Smooth muscle cell (in vitro differentiated cells): ENCODE data around the gene SLC13A4. TPM values are rescaled to one million over a fixed set of nuclear protein-coding genes. Genes with fewer than 3 reads are reported as not detected.
"Not testable (repeated sequence)": the region's sequence is repeated elsewhere in the genome, so short reads cannot be mapped to it uniquely, and the experiment has no call there.

Experiments
- DNase-seq: peaks from one replicate; lab custom pipeline; 2025; ENCODE audit not compliant: unreplicated experiment; lab: John Stamatoyannopoulos, UW
- H2AFZ ChIP-seq: fragments of 200-600 bp; sonication (generic); 2 replicates; pipeline ENCODE4 v1.6.0; 2016; ENCODE audit warnings: antibody characterized with exemption, low read depth, mild to moderate bottlenecking
- H3F3A ChIP-seq: fragments of 200-600 bp; sonication (generic); 2 replicates; pipeline ENCODE4 v1.6.0; 2017; ENCODE audit warnings: antibody characterized with exemption, low read depth
- H3K27ac ChIP-seq: fragments of 200-600 bp; sonication (generic); 2 replicates; pipeline ENCODE4 v1.5.1; 2016; ENCODE audit warnings: low read depth, mild to moderate bottlenecking
- H3K27me3 ChIP-seq: fragments of 200-600 bp; sonication (generic); 2 replicates; pipeline ENCODE4 v1.6.1; 2016; ENCODE audit warnings: low read depth, mild to moderate bottlenecking
- H3K36me3 ChIP-seq: fragments of 200-600 bp; sonication (generic); 2 replicates; pipeline ENCODE4 v1.5.1; 2016; ENCODE audit warnings: low read depth
- H3K4me1 ChIP-seq: fragments of 200-600 bp; sonication (generic); 2 replicates; pipeline ENCODE4 v1.5.1; 2016; ENCODE audit warnings: low read depth
- H3K4me2 ChIP-seq: fragments of 200-600 bp; sonication (generic); 2 replicates; pipeline ENCODE4 v1.6.0; 2016; ENCODE audit warnings: mild to moderate bottlenecking
- H3K4me3 ChIP-seq: fragments of 200-600 bp; sonication (generic); 2 replicates; pipeline ENCODE4 v1.5.1; 2016; ENCODE audit warnings: mild to moderate bottlenecking
- H3K79me2 ChIP-seq: fragments of 200-600 bp; sonication (generic); 2 replicates; pipeline ENCODE4 v1.6.0; 2016; ENCODE audit warnings: low read depth, mild to moderate bottlenecking
- H3K9ac ChIP-seq: fragments of 200-600 bp; sonication (generic); 2 replicates; pipeline ENCODE4 v1.6.0; 2016; ENCODE audit warnings: low read depth
- H3K9me3 ChIP-seq: fragments of 200-600 bp; sonication (generic); replicated peaks from 2 replicates; pipeline ENCODE4 v1.5.1; 2016; ENCODE audit warnings: low read depth
- H4K20me1 ChIP-seq: fragments of 200-600 bp; sonication (generic); 2 replicates; pipeline ENCODE4 v1.6.0; 2016; ENCODE audit warnings: low read depth
- WGBS: methylation state at CpG from one replicate; pipeline ENCODE4 v1.1.7; 2016; ENCODE audit warnings: low lambda C conversion rate; 5-methylcytosine and 5-hydroxymethylcytosine counted together
- polyA plus RNA-seq: library from polyadenylated mRNA; unstranded; fragments of >200 nt; fragmentation: Nextera tagmentation; extraction: Ambion mirVana; gene quantifications from 2 replicates; pipeline ENCODE4 v1.2.1, GENCODE V29; 2016
- total RNA-seq: library from RNA; depleted of rRNA; stranded (reverse); fragments of >200 nt; gene quantifications from 2 replicates; pipeline ENCODE4 v1.2.3, GENCODE V29; 2014
- TF ChIP-seq, protein P1 (sequence below): fragments of 200-600 bp; sonication (generic); IDR thresholded peaks from 2 replicates; pipeline ENCODE4 v1.5.1; 2017; ENCODE audit warnings: borderline replicate concordance, mild to moderate bottlenecking, antibody characterized with exemption; ENCODE audit not compliant: insufficient read depth, poor library complexity, severe bottlenecking

The SLC13A4 gene
- total and polyA plus RNA-seq, 2 experiments from 2014 or later, result 0.61 TPM; not detected in 1

DNA sequence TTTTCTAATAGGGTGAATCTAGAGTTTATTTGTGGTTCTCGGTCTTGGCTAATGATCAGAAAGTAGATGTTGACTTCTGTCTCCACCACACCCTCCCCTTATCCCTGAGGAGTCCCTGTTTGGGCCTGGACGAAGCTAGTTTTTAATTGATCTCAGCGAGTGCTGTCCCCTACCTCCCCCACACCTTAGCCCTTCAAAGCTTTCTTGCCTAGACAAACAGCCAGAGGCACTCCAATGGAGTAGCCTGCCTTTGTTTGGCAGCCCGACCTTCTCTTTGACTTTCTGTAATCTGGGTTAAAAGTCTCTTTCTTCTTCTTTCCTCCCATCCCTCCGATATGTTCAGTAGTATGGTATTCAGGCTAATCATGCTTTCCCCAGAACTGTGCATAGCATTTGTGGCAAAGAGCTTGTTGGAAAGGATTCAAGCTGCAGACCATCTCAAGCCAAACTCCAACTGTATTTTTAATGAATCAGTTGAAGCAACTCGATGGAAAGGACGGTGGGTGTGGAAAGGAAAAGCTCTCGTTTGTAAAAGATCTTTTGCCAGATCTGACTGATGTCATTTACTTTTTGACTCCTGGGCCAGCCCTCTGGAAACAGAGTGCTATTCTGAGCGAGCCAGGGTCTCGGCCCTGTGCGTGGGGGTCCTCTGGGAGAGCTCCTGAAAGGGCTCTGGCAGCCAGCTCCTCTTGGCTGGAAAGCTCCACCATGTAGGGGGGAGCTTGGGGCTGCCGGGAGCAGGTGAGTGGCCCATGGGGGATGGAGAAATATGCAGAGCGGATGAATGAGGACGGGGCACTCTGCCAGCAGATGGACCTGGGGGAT, 16.1 kb upstream of the SLC13A4 start:
- Histone ChIP-seq H3F3A (no peaks in the 10 kb centered on the region), H3K27me3 (no peaks in the 10 kb centered on the region), H3K27ac (peak overlapping the region; percentile 19), H3K4me1 (no peaks in the 10 kb centered on the region), H3K79me2 (no peaks in the 10 kb centered on the region), H3K36me3 (no peaks in the 10 kb centered on the region), H3K4me3 (no peak overlapping the region), H4K20me1 (no peaks in the 10 kb centered on the region), H3K9ac (no peak overlapping the region), H2AFZ (peak overlapping the region; percentile 7), H3K4me2 (no peak overlapping the region), H3K9me3 (no peaks in the 10 kb centered on the region)
- WGBS, result 77% methylated on average over 14 of the region's 14 CpGs
- TF ChIP-seq, protein P1, sequence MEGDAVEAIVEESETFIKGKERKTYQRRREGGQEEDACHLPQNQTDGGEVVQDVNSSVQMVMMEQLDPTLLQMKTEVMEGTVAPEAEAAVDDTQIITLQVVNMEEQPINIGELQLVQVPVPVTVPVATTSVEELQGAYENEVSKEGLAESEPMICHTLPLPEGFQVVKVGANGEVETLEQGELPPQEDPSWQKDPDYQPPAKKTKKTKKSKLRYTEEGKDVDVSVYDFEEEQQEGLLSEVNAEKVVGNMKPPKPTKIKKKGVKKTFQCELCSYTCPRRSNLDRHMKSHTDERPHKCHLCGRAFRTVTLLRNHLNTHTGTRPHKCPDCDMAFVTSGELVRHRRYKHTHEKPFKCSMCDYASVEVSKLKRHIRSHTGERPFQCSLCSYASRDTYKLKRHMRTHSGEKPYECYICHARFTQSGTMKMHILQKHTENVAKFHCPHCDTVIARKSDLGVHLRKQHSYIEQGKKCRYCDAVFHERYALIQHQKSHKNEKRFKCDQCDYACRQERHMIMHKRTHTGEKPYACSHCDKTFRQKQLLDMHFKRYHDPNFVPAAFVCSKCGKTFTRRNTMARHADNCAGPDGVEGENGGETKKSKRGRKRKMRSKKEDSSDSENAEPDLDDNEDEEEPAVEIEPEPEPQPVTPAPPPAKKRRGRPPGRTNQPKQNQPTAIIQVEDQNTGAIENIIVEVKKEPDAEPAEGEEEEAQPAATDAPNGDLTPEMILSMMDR, result no peak
- no peak for DNase-seq

GRCh38 chr7:135742371-135742770, 14.4 kb upstream of the SLC13A4 start:
- WGBS, result 93% methylated on average over 4 of the region's 4 CpGs
- Histone ChIP-seq H3K4me3 (no peak overlapping the region), H3K4me2 (no peak overlapping the region), H3K79me2 (no peaks in the 10 kb centered on the region), H3K9me3 (no peaks in the 10 kb centered on the region), H3K27ac (no peak overlapping the region), H4K20me1 (no peaks in the 10 kb centered on the region), H2AFZ (no peak overlapping the region), H3K36me3 (no peaks in the 10 kb centered on the region), H3K27me3 (no peaks in the 10 kb centered on the region), H3K9ac (no peak overlapping the region), H3K4me1 (no peaks in the 10 kb centered on the region), H3F3A (no peaks in the 10 kb centered on the region)
- no peak for DNase-seq
- TF ChIP-seq, protein P1, result no peak

GRCh38 chr7:135741905-135742304, 13.9 kb upstream of the SLC13A4 start:
- H4K20me1 ChIP-seq, result no peaks in the 10 kb centered on the region
- no peak for DNase-seq
- H3K27ac ChIP-seq, result no peak overlapping the region
- no peak overlapping the region for H3K4me2 ChIP-seq
- no peak overlapping the region for H3K9ac ChIP-seq
- 73% methylated on average over 2 of the region's 2 CpGs for WGBS
- no peaks in the 10 kb centered on the region for H3K4me1 ChIP-seq
- H3K36me3 ChIP-seq, result no peaks in the 10 kb centered on the region
- TF ChIP-seq, protein P1, result no peak
- H3K27me3 ChIP-seq, result no peaks in the 10 kb centered on the region
- no peak overlapping the region for H3K4me3 ChIP-seq
- no peaks in the 10 kb centered on the region for H3F3A ChIP-seq
- H2AFZ ChIP-seq, result no peak overlapping the region
- no peaks in the 10 kb centered on the region for H3K9me3 ChIP-seq
- no peaks in the 10 kb centered on the region for H3K79me2 ChIP-seq

GRCh38 chr7:135740889-135741288, 12.9 kb upstream of the SLC13A4 start:
- Histone ChIP-seq H3K4me3 (no peak overlapping the region), H3K79me2 (no peaks in the 10 kb centered on the region), H3K4me1 (no peaks in the 10 kb centered on the region), H2AFZ (no peak overlapping the region), H3F3A (no peaks in the 10 kb centered on the region), H3K27ac (no peak overlapping the region), H3K9ac (no peak overlapping the region), H3K36me3 (no peaks in the 10 kb centered on the region), H3K4me2 (no peak overlapping the region), H3K9me3 (no peaks in the 10 kb centered on the region), H3K27me3 (no peaks in the 10 kb centered on the region), H4K20me1 (no peaks in the 10 kb centered on the region)
- WGBS, result 87% methylated on average over 3 of the region's 3 CpGs
- TF ChIP-seq, protein P1, result no peak
- no peak for DNase-seq

GRCh38 chr7:135737306-135737647, 9.3 kb upstream of the SLC13A4 start:
- not testable (repeated sequence) for H3K79me2 ChIP-seq, H3K27ac ChIP-seq, DNase-seq, H3F3A ChIP-seq, H3K27me3 ChIP-seq, H3K4me2 ChIP-seq, H2AFZ ChIP-seq, H3K36me3 ChIP-seq, H3K9ac ChIP-seq, H3K9me3 ChIP-seq, H3K4me1 ChIP-seq, H3K4me3 ChIP-seq, H4K20me1 ChIP-seq
- WGBS, result 94% methylated on average over 10 of the region's 10 CpGs
